ENCODE results near the gene GABRD.

GABRD gene

DNA sequence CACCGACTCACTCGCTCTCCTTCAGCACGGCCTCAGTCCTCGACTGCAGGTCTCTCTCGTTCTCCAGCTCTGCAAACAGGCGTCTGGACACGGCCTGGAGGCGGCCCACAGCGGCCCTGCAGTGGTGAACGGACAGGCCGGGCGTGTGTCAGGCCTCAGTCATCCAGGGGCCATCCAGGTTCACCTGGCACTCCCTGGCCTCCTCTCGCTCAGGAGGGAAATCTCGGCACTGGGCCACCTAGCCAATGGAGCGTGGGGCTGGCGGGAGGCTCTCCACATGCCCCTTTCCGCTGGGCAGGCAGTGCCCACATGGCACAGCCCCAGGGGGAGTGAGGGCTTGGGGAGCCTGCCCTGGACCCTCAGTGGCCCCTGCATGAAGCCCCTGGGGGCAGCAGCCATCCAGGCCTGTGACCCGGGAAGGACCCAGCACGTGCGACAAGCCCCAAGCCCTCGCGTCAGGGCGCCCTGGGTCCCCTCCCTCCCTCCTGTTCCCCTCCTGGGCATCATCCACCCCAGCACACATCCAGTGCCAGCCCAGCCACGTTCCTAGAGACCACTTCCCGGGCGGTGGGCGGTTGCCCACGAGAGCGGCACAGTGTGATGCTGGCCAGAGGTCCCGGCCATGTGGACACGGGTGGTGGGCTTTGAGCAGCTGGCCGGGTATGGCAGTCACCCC is 33.6 kb upstream of the GABRD start:
- no peak for DNase-seq (ENCODE audit: low read depth)

DNA sequence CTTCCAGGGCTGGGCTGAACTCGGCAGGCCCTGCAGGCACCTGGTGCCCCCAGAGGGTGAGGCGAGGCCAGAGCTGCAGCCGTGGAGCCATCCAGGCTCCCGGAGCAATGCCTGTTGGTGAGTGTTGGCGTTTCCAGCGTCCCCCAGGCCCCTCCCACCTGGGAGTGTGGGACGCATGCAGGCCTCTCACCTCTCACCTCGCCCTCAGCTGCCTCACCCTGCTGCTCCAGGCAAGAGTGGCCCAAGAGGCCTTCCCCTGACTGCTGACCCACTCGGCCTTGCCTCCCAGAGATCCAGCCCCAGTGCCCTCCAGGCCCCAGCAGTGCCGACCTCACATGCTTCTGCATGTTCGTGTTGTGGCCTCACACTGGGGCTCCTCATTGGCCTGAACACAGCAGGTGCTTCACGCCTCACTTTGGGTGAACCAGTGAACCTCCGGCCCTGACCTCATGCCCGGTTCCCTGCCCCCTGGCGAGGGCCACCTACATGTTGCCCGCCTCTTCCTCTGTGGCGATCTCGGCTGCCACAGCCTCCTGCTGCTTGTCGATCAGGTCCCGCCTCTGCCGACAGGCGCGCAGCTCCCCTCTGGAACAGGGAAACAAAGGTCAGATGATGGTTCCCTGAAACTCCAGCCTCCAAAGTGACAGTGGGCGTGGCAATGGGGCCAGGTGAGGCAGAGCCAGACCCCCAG is 32.5 kb upstream of the GABRD start:
- no peak for DNase-seq (ENCODE audit: low read depth)

DNA sequence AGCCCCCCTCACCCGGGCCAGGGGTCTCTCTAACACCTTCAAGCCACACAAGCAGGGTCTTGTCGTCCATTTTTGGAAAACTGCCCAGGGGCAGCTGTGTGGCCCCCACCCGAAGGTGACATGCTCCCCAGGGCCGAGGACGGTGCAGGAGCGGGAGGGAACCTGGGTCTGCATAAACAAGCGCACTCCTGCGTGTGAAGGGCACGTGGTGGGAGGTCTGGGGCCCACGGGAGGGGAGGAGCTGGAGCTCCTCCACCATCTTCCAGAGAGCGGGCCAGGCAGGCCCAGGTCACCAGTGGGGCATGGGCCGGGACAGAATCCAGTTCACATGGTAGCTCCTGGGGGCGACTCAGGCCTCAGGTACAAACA is 32.0 kb upstream of the GABRD start:
- DNase-seq (ENCODE audit: low read depth): no peak

DNA sequence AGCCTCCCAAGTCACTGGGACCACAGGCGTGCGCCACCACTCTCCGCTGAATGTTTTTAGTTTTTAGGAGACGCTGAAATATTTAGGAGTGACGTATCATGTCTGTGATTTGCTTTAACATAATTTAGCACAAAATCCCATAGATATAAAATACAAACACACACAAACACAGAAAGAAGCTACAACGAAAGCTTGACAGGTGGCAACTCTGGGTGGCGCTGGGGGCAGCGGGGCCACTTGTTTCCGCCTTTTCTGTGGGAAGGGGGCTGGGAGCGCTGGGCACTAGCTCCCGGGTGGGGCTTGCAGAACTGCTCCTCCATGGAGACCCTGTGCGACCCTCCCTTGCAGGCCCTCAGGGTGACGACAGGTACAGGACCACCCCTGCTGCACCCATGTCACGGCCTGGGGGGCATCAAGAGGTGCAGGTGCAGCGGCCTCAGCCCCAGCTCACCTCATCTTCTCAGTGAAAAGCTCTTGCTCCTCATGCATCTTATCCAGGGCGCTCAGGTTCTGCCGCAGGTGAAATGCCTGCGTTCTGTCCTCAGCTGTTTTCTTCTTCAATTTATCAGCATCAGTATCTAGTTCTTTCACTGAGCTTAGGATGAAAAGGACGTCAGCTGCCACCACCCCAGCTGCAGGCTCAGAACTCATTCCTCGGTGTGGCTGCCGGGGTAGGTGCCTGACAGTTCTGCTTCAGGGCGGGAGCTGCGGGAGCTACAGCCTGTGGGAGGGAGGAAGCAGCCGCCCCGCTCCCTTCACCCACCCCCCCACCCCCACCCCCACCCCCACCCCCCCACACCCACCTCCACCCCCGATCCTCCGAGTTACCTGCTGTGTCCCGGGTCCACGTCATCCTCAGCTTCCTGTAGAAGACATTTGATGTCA is 30.8 kb upstream of the GABRD start:
- DNase-seq (ENCODE audit: low read depth): no peak

DNA sequence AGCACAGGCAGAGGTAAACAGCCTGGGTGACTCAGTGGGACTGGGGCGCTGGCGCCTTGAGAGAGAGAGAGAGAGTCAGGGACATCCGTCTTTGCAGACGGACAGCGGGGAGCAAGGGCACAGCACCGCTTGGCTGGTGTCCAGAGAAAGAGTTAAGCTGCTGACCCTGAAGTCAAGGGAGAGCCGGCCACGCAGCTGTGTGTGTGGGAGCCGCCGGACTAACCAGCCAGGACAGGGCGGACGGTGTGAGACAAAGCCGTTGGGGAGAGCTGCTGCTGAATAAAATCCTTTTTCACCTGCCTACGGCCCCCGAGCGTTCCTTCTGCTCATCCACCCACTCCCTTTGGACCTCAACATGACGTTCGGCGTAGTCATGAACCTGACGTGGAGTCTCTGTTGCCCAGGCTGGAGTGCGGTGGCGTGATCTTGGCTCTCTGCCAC is 30.0 kb upstream of the GABRD start:
- DNase-seq (ENCODE audit: low read depth): no peak

DNA sequence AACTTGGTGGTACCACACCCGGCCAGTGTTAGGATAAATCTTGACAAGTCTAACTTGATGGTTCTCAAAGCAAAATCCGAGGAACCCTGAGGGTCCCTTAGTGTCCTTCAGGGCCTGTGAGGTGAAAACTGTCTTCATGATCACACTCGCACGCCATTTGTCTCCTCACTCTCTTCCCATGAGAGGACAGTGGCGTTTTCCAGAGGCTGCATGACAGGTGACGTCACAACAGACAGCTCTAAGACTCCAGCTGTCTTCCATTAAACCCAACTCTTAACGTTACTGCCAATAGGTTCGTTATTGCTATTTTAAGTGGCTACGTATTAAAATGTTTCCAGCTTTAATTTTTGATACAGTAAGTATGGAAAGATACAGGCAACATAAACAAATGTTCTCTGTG is 29.4 kb upstream of the GABRD start:
- no peak for DNase-seq (ENCODE audit: low read depth)

DNA sequence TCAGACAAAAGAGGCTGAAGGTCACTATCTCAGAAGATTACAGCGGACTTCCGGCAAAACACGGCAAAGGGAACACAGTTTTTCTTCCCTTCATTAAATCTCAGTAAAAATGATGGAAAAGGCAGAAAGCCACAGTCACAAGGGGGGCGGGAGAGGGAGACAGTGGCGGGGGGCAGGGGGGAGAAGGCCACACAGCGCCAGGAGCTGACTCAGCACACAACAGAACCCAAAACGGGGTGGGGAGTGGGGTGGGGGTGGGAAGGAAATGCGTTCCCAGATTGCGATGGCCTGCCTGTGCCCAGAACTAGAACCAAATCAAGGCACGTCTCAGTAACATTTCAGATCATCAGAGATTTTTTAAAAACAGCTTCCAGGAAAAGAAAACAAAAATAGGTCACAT is 28.9 kb upstream of the GABRD start:
- DNase-seq (ENCODE audit: low read depth): no peak

DNA sequence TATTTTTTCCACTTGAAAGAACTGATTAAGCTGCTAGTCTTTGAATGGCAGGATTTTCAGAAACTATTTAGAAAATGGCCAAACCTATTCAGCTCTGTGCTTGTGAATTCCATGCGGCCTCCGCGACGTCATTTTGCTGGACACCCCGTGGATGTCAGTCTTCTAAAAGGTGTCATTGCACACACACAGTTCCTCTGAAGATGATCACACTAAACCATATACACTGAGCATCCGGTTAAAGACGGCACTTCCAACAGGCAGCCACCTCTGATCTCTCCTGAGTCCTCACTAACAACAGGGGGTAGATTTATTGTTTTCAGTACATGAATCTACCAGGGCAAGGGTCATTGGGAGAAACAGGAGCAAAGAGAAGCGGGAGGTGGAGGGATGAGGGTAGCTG is 24.6 kb upstream of the GABRD start:
- no peak for DNase-seq (ENCODE audit: low read depth)

DNA sequence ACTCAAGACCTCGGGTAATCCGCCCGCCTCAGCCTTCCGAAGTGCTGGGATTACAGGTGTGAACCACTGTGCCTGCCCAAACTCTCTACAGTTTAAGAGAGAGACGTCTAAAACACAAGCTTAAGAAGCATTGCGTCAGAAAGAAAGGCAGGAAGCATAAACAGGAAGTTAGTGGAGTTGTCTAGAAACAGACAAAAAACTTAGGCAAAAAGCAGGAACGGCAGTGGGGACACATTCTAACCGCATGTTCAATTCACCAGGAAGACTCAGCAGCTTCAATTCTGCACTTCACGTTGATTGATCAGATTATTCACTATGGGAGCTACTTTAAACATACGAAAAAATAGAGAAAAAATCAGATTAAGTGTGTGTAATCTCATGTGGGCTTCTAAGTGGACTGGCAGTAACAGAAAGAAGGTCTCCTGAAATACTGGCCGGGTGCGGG is 22.9 kb upstream of the GABRD start:
- DNase-seq (ENCODE audit: low read depth): no peak

DNA sequence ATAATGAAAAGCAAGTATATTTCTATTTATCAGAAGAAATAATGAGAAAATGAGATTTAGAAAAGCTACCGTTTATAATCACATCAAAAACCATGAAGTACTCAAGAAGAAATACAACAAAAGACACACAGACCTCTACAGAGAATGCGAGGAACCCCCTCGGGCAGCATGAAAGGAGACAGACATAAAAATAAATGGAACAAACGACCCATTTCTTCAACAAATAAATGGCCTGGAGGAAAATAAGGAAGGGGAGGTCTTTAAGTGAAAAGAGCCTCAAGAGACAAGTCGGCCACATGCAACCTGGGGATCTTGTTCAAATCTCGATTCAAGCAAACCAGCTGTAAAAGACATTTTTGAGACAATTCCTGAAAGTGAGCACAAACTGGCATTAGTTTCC is 21.6 kb upstream of the GABRD start:
- no peak for DNase-seq (ENCODE audit: low read depth)

DNA sequence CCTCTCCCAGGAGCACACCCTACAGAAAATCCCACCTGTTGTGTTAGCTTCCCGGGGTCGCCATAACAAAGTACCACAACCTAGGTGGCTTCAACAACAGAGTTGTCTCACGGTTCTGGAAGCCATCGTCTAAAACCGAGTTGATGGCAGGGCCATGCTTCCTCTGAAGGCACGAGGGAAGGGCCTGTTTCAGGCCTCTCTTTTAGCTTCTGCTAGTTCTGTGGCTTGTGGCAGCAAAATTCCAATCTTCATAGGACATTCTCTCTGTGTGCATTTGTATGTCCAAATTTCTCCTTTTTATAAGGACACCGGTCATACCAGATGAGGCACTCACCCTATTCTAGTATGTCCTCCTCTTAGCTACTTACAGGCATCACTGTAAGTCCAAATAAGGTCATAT is 18.7 kb upstream of the GABRD start:
- DNase-seq (ENCODE audit: low read depth): no peak

DNA sequence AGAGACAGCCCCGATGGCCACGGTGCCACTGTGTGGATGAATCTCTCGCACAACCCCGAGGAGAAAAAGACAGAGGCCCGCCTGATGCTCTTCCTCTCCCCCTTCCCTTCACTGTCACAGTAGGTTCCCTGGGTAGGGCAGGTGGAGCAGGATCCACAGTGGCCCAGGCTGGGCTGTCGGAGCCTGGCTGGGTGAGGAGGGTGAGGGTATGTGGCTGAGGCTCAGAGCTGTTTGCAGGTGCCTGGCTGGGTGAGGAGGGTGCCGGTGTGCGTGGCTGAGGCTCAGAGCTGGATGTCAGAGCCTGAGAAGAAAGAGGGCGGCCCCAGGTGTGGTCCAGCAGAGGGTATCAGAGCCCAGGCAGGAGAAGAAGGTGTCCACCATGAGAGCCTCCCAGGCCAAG is 18.3 kb upstream of the GABRD start:
- DNase-seq (ENCODE audit: low read depth): no peak

DNA sequence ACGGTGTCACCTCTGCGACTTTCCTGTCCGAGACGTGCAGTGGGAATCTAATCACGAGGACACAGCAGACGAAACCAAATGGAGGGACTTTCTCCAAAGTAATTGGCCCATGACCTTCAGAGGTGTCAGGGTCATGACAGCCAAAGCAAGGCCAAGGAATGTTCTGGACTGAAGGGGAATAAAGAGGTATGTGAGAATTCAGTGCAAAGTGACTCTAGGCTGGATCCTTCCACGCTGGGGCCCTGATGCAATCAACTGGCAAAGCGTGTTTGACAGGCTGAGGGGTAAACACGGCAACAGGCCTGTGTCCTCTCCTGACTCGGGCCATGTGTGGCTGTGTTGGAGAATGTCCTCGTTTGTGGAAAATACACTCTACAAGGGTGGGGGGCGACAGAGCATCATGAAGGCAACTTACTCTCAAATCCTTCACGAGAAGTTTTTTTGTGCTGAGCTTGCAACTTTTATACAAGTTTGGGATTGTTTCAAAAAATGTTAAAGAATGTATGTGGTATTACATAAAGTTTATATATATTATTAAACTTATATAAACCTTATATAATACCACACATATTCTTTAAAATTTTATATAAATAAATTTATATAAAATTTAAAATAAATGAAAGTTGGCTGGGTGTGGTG is 17.3 kb upstream of the GABRD start:
- DNase-seq (ENCODE audit: low read depth): no peak

DNA sequence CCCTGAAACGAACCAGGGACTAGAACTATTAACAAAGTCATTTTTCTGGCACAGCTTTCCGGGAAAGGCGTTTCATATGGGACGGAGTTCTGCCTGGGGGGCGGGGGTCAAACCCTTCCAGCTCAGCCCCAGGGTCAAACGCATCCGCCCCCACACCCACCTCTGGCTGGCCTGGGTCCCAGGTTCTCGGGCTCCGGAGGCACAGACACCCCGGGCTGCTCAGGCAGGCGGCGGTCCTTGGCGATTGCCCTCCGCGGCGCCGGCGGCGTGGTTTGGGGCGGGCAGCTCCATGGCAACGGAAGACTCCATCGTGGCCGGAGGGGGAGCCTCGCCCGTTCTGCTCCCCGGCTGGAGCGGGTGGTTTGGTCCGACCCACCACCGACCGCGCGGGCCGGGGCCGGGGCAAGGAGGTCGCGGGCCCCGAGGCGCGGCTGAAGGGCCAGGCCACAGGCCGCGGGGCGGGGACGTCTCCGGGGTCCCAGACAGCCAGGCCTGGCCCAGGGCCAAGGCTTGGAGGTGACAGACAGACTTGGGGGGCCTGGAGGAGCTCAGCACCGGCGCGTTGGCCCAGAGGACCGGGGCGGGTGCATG is 15.5 kb upstream of the GABRD start, which contains the start of gene CFAP74:
TSS of gene CFAP74 (minus strand) at position 246 of the 591 bp plus-strand sequence. CDS start 12,830 bp downstream, outside the sequence.
- no peak for DNase-seq (ENCODE audit: low read depth)

DNA sequence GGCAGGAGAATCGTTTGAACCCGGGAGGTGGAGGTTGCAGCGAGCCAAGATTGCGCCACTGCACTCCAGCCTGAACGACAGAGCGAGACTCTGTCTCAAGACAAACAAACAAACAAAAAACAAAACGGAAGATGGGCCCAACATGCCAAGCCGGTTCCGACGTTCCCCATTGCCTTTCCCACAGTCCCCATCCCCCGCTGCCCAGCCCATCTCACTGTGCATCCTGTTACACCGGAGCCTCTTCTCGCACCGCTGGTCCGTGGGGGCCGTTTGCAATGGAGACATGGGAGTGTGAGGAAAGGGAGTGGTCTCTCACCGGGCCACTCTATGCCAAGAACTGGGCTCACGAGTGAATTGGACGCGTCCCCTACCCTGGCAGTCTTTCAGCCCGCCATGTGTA is 14.3 kb upstream of the GABRD start:
- no peak for DNase-seq (ENCODE audit: low read depth)

DNA sequence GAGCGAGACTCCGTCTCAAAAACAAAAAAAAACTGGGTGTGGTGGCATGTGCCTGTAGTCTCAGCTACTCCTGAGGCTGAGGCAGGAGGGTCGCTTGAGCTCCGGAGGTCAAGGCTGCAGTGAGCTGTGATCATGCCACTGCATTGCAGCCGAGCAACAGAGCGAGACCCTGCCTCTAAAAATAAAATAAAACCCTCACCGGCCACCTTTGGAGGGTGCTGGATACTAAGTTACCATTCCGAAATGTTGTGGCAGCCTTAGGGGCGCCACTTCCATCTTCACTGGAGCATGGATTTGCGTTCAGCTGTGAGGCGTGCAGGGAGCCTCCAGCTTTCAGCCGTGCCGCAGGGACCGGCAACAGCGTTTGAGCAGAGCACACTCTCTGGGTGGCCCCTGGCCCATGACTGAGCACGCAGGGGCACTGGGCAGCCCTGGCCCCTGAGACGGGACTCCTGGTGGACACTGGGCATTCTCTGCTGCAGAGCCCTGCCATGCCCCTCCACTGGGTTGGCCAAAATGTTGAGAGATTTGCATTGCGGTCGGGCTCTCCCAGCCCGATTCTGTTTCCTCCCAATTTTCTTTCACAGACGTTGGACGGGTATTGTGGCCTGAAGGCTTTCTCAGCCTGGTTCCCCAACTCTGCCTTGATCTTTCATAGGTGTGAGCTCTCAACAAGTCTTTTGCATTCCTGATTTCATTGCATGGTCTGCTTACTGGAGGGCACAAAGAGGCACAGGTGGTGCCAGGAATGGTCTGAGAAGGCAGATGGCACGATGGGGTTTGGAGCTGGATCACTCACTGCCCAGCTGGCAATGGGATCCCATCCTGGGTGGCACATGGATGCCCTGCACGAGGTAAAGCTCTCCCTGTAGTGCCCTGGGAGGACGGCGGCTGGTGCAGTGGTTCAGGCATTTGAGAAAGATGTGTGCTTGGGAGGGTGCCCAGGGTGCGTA is 9.8 kb upstream of the GABRD start:
- DNase-seq (ENCODE audit: low read depth): no peak

DNA sequence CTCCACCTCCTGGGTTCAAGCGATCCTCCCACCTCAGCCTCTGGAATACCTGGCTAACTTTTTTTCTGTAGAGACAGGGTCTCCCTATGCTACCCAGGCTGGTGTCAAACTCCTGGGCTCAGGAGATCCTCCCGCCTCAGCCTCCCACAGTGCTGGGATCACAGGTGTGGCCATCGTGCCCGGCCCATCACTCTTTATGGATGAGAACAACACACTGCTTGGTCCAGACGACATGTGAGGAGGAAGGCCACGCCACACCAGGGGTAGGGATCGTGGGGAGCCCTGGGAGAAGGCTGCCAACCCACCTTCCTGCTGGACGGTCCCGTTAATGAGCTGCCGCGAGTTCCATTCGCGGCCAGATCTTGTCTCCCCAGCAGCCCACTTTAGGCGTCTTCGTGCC is 5.0 kb upstream of the GABRD start:
- no peak for DNase-seq (ENCODE audit: low read depth)

DNA sequence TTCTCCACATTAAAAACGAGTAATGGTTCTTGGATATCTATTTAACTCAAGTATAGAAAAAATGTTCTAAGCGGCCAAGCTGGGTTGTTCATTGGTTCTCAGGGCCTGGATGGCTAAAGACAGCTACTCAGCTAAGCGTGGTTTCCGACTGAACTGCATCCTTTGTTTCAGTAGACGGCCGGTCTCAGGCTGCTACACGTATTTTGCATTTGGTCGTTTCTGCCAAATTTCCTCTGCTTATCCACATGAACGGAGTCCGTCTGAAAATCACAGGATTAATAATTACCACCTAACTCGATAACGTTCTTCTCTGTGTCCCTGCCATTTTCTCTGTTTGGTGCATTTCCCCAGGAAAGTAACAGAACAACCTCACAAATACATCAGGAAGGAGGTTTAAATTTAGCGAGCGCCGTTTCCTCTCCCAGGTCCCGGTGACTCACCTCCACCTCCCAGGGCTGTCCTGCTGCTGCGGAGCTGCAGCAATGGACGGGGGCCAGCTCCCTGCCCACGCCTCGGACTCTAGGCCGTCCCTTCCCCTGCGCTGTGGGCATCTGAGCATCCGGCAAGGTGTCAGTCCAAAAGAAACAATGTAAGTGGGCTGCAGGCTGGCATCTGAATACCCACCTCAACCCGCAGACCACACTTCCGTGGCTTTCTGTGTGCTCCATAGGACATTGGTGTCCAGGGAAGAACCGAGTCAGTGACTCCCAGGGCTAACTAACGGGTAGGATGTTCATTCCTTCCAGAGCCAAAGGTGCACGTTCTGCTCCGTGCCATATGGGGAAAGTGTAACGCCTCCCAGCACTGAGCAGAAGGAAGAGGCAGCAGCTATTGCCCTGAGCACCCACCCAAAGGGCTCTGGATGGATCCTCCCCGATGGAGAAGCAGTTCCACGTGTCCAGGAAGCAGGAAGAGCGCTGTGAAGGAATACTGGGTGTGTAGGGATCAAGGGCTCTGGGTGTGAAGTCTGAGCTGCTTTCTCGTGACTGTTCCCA is 4.1 kb upstream of the GABRD start:
- DNase-seq (ENCODE audit: low read depth): no peak

DNA sequence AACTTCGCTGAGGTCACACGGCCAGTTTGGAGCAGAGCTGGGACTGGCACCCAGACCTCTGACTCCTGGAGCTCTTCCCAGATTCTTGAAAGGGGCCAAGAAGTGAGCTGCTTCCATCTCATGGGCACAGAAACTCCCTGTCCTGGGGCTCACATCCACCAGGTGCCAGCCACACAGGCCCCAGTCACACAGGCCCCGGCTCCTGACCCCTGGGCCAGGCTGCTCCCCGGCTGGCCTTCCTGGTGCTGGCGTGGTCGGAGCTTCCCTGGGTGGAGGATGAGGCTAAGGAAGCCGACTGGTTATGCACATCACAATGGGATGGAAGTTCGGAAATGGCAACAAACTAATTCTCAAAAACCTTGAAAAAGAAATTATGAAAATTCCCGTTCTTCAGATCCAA is 3.0 kb upstream of the GABRD start:
- no peak for DNase-seq (ENCODE audit: low read depth)

Data from stromal cell of bone marrow (primary cell).